T follicular helper cell (primary cell): ENCODE data around the gene IGFBP7.

Experiments used
- DNase-seq: peaks from one replicate; pipeline ENCODE4 v3.0.0-alpha.2; 2020; ENCODE audit warnings: low read depth

IGFBP7 gene

DNA sequence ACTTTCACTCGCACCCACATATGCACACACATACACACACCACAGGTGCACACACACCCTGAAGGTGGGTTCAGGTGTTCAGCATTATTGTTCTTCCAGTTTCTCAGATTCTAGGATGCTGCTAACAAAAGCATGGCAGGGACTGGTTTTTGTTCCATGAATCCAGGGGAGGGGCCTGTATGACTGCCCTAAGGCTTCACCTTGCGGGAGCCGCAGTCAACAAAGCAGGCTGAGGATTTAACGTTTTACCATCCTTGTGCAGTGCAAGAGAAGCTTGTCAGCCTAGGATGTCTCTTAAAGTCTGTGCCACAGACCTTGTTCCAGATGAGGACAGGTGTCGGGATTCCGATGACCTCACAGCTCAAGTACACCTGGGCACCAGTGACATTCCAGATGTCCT, 69.7 kb downstream of the IGFBP7 start:
- no peak for DNase-seq

DNA sequence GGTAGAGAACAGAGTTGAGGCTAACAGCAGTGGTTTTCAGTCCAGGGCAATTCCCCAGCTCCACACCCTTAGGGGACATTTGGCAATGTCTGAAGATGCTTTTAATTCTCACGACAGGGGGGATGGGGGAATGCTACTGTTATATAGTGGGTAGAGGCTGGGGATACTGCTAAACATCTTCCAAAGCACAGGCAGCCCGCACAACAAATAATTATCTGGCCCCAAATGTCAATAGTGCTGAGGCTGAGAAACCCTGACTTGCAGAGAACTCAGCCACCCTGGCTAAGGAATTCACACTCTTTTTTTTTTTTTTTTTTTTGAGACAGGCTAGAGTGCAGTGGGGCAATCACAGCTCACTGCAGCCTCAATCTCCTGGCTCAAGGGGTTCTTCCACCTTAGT, 70.8 kb downstream of the IGFBP7 start:
- no peak for DNase-seq

DNA sequence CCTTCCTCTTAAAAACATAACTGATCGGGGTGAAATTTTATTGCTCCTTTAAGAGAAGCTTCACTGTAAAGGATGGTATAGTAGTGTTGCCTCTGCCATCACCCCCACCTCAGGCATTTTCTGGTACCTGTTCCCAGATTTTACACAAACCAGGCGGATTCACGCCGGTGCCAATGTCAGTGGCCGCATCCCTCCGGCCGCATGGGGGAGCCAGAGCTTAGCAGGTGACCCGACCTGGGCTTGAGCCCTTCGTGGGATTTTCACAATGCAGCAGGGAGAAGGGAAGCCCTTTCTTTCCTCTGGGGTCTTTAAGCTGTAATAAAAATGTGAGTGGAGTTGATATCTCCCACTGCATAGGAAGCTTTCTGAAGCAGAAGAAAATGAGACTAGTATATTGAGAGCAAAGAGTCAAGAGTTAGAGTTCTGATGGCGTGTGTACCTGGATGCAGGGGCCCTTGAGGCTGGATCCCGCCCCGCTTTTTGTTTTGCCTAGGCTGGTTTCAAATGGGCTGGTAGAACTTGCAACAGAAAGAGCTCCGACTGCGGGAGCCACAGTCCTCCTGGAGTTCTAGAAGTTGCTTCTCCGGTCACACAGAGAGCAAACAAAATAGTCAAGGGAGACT, 72.1 kb downstream of the IGFBP7 start:
- no peak for DNase-seq

DNA sequence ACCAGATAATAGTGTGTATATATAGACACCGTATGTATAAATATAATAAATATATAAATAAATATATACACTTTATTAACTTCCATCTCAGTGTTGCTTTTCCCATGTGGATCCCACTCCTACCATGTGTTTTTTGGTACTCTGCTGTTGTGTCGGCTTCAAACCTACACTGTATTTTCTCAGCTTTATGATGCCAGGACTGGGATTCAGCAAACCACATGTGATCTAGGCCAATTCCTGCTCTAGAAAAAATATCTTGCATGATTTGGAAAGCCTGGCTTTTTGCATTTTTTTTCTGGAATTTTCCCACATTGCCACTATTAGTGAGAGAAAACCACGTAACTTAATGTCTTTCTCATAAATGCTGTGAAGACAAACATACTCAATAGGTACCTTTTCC, 75.7 kb downstream of the IGFBP7 start:
- no peak for DNase-seq

DNA sequence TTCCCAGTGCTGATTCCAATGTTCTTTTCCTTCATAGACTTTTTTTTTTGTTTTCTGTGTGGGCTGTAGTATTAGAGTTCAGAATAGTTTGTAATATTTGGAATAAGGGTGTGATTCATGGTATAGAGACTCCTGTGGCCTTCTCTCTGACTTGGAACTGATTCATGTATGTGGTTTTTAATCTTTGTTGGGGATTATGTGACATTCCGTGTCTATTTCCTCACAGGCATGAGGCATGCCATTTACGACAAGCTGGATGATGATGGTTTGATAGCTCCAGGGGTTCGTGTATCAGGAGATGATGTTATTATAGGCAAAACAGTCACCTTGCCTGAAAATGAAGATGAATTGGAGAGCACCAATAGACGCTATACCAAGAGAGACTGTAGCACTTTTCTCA, 87.1 kb downstream of the IGFBP7 start:
- DNase-seq, result no peak

DNA sequence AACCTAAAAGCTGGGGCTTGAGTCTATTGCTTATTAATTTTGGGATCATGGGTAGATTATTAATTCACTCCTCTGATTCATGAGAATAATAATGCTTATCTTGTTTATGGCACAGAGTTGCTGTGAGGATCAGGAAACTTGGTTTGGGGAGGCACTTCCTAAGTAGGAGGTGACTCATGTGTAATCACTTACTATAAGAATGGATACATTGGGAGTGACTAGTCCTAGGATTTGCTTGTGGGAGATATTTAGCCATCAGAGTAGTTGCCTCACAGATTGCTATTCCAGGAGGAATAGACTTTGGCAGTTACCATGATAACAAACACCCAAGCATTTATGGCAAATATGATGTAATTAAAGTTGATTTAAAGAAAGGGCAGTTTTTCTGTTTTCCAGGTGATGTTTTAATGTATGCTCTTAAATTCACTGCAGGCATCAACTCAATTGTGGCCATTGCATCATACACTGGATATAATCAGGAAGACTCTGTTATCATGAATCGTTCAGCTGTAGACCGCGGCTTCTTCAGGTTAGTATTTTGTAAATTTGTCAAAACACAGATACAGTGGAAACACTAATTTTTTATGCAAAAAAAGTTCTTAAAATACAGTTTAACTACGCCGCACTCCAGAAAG, 89.6 kb downstream of the IGFBP7 start:
- no peak for DNase-seq

DNA sequence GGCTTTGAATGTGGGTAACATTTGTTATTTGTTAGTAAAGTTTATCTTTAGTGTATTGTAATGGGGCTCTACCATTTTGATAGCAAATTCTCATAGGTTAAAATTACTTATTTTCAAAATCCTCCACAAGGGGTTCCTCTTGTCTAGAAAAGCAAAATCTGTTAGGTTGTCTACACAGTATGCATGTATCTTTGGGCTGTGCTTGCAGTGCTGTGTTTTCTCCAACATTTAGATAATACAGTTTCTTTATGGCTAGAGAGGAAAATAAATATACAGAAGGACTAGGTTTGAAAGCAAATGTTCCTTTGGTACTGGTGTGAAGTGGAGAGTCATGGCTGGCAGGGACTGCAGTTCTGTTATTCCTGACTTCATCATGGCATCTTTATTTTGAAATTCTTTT, 91.2 kb downstream of the IGFBP7 start:
- DNase-seq, result no peak

DNA sequence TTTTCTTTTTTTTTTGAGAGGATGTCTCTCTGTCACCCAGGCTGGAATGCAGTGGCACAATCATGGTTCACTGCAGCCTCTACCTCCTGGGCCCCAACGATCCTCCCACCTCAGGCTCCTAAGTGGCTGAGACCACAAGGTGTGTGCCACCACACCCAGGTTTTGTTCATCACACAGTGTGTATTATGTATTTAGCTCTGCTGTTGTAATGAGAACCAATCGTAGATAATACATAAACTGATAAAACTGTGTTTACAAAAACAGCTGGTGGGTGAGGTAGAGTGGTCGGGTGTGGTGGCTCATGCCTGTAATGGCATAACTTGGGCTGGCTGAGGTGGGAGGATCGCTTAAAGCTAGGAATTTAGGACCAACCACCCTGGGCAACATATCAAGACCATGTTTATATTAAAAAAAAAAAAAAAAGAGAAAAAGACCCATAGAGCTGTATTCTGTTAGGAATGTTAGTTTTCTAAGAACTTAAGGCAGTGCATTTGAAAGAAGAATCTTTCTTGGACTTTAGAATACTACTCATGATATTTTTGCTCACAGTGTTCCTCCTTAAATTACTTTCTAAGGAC, 96.6 kb downstream of the IGFBP7 start:
- DNase-seq, result no peak

DNA sequence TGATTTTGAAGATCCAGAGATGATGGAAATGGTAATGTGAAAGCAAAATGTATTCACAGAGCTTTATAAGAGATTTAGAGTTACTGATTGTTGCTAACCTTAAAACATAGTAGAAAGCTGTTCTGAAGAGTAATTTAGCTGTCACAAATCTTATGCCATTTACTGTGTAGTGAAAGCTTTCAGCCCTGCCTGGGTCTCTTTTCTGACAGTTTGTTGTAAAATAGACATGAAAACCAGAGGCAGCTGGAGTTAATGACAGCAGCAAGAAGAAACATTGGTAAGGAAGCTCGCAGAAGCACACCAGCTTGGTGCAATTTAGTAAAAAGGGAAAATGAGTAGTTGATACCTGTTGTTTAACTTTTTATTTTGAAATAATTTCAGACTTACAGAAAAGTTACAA, 110.4 kb downstream of the IGFBP7 start:
- DNase-seq, result no peak

DNA sequence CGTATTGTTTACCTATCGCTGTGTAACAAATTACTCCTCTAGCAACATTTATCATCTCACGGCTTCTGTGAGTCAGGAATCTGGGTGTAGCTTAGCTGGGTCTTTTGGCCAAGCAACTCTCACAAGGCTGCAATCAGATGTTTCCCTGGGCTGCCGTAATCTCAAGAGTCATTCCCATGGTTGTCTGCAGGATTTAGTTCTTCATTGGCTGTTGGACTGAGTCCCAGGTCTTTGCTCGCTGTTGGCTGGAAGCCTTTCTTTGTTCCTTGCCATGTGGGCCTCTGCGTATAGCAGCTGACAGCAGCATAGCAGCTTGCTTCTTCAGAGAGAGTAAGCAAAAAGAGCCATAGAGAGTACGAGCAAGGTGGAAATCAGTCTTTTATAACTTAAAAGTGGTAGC, 114.7 kb downstream of the IGFBP7 start:
- no peak for DNase-seq

DNA sequence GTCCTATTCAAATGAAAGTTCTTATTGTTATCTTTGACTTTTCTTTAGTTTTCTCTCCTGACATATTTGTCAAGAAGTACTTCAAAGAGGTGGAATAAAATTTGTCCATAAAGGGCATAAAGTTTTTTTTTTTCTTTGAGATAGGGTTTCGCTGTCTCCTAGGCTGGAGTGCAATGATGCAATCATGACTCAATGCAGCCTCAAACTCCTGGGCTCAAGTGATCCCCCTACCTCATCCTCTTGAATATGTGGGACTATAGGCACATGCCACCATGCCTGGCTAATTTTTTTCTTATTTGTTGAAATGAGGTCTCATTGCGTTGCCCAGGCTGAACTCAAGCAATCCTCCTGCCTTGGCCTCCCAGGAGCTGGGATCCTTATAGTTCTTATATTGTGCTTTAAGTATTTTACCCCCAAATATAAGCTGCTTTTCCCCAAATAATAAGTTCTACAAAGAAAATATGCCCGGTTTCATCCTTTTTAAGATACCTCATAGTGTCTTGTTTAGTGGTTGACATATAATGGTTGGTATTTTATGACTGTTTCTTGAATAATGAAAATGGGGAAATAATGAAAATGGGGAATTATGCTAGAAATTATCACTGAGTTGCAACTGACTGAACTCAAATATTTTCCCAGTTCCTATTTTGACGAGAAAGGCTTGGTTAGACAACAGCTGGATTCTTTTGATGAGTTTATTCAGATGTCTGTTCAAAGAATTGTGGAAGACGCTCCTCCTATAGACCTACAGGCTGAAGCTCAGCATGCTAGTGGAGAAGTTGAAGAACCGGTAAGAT, 119.9 kb downstream of the IGFBP7 start:
- DNase-seq, result no peak

DNA sequence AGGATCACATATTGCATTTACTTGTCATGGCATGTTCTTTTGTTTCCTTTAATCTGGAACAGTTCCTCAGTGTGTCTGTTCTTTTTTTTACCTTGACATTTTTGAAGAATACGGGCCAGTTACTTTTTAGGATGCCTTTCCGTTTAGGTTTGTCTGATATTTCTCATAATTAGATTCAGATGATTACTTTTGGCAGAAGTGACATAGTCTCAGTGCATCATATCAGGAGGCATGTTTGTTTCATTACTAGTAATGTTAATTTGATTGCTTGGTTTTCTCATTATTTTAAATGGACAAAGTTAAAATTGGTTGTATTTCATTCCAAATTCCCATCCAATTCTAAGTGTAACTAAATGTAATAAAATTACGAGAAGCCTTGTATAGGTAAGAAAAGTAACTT, 123.2 kb downstream of the IGFBP7 start:
- no peak for DNase-seq

DNA sequence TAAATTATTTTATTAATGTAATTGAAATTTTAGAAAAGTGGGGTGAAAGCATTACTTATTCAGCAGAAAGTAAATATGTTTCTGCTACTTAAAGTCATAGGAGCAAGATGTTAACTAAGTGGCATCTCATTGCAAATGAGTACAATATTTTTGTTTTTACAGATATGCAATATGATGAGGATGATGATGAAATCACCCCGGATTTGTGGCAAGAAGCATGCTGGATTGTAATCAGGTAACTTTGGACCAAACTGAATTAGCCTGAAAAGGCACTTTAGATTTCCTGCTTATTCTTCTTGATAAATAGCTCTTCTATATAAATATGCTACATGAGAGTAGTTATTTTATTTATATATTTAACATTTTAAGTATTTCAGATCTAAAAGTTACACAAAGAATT, 124.0 kb downstream of the IGFBP7 start:
- DNase-seq, result no peak

DNA sequence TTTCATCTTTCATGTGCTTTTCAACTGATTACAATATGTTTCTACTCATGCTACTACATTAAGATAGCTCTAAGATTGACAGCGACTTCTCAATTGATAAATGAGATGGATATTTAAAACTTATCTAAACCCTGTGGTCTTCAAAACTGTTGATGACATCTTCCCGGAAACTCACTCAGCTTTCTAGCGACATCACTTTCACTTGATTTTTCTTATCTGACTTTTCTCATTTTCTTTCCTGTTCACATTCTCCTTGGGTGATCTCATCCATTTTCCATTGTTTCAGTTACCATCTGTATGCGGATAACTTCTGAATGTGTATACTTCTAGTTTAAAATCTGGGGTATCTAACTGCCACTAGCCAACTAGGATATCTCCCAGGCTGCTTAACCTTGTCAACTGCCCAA, 128.4 kb downstream of the IGFBP7 start:
- no peak for DNase-seq
